Panc1 (cell line): ENCODE data around the gene TMEM238L. TPM values are rescaled to one million over a fixed set of nuclear protein-coding genes. Genes with fewer than 3 reads are reported as not detected.

Source experiments
- ATAC-seq: fragments of 200-7000 bp; cut with Tn5 transposase; 2 replicates; pipeline ENCODE4 v1.9.1; 2020; ENCODE audit warnings: mild to moderate bottlenecking, moderate library complexity
- BruUV-seq: library from RNA; stranded (reverse); fragments of 400-500 nt; replicated peaks from 2 replicates; lab custom pipeline; 2021; lab: Mats Ljungman, UMichigan
- CTCF ChIA-PET: fragments of 300-600 bp; sonication (Branson Sonifier 250); formaldehyde crosslinking; loops from one replicate; lab custom pipeline; 2022; ENCODE audit warnings: antibody characterized with exemption; lab: Charles Lee
- POLR2A ChIA-PET: fragments of 300-600 bp; sonication (Branson Sonifier 250); formaldehyde crosslinking; loops from one replicate; lab custom pipeline; 2022; ENCODE audit warnings: antibody characterized with exemption; lab: Charles Lee
- DNase-seq: peaks from one replicate; pipeline ENCODE4 v3.0.0-alpha.2; 2010; ENCODE audit warnings: low read depth, low spot score
- H3K27ac ChIP-seq: 2 replicates; pipeline ENCODE4 v1.5.1; 2011; ENCODE audit warnings: mild to moderate bottlenecking, low read length, inconsistent platforms
- H3K27me3 ChIP-seq: fragments of 200-500 bp; sonication (Bioruptor generic); 2 replicates; pipeline ENCODE4 v1.6.0; 2014; ENCODE audit warnings: low read length, inconsistent platforms; ENCODE audit not compliant: control insufficient read depth, insufficient read depth
- H3K36me3 ChIP-seq: fragments of 200-500 bp; sonication (Bioruptor generic); 2 replicates; pipeline ENCODE4 v1.5.1; 2014; ENCODE audit warnings: inconsistent platforms, mild to moderate bottlenecking, low read length, moderate library complexity; ENCODE audit not compliant: control insufficient read depth, insufficient read depth
- H3K4me1 ChIP-seq: 2 replicates; pipeline ENCODE4 v1.5.1; 2011; ENCODE audit warnings: inconsistent platforms, mild to moderate bottlenecking, low read length, moderate library complexity; ENCODE audit not compliant: control insufficient read depth, insufficient read depth
- H3K4me3 ChIP-seq, 2 experiments: 2 replicates each; pipeline ENCODE4 v1.5.1; 2011 to 2012; ENCODE audit warnings: low read depth in 2 of 2, low read length in 2 of 2, mild to moderate bottlenecking in 2 of 2, inconsistent platforms in 1 of 2, moderate library complexity in 1 of 2
- H3K9me3 ChIP-seq: fragments of 200-500 bp; sonication (Bioruptor generic); 2 replicates; pipeline ENCODE4 v1.5.1; 2014; ENCODE audit warnings: low read depth, mild to moderate bottlenecking, inconsistent platforms, low read length, moderate library complexity; ENCODE audit not compliant: control insufficient read depth, insufficient read depth
- CTCF ChIP-seq: fragments of 450-650 bp; IDR thresholded peaks from 2 replicates; pipeline ENCODE4 v1.5.1; 2017; ENCODE audit warnings: mild to moderate bottlenecking
- POLR2AphosphoS5 ChIP-seq: IDR thresholded peaks from 2 replicates; pipeline ENCODE4 v1.6.1; 2012; ENCODE audit warnings: mild to moderate bottlenecking, low read depth, low read length, moderate library complexity
- REST ChIP-seq, 2 experiments: IDR thresholded peaks; 2 replicates each; pipeline ENCODE4 v1.6.1; 2011 to 2012; ENCODE audit warnings: low read depth in 2 of 2, control low read depth in 1 of 2, low read length in 1 of 2, mild to moderate bottlenecking in 1 of 2, moderate library complexity in 1 of 2; ENCODE audit not compliant: insufficient read depth in 1 of 2
- SIN3A ChIP-seq: IDR thresholded peaks from 2 replicates; pipeline ENCODE4 v1.6.1; 2012; ENCODE audit warnings: low read depth, mild to moderate bottlenecking, low read length, moderate library complexity, borderline replicate concordance; ENCODE audit not compliant: insufficient read depth
- TCF7L2 ChIP-seq: IDR thresholded peaks from 2 replicates; pipeline ENCODE4 v1.6.1; 2011; ENCODE audit warnings: mild to moderate bottlenecking, low read depth, low read length, inconsistent platforms
- in situ Hi-C: cut with HindIII; loops from 2 replicates; pipeline ENCODE4 v1.10.0; 2016; ENCODE audit warnings: low sequenced_read_pairs, low pct_unique_long_range_greater_than_20kb
- intact Hi-C: fragments of 100-400 bp; cut with micrococcal nuclease; formaldehyde crosslinking; loops from one replicate; pipeline ENCODE4 v1.10.0; 2022; ENCODE audit not compliant: unreplicated experiment
- total RNA-seq: library from RNA; stranded (reverse); gene quantifications from one replicate; pipeline ENCODE4 v1.2.1, GENCODE V29; 2021; ENCODE audit not compliant: unreplicated experiment

Gene TMEM238L
- total RNA-seq, 1 experiment from 2014 or later = not detected

GRCh38 chr17:10777131-10777807, 26.6 kb downstream of the TMEM238L start:
- Histone ChIP-seq H3K27me3 (no peaks in the 10 kb centered on the region), H3K4me1 (no peaks in the 10 kb centered on the region), H3K4me3 (no peak overlapping the region), H3K36me3 (no peaks in the 10 kb centered on the region), H3K27ac (no peak overlapping the region), H3K9me3 (no peaks in the 10 kb centered on the region)
- ATAC-seq (no peak), DNase-seq (no peak)
- TF ChIP-seq REST (IDR thresholded peaks at IDR 0.05; ENCODE audit: insufficient read depth in 1 of 2, low read depth in 2 of 2, low read length in 1 of 2) (no peak), TCF7L2 (no peak), SIN3A (no peak)
- intact Hi-C loops (no loop called here), in situ Hi-C loops (no loop called here)
- BruUV-seq = no TSS peak
- POLR2A ChIA-PET = interaction anchor here (0.6 kb wide), 1 partner anchor 524 kb away, joined by 3 read pairs; no protein-coding TSS in a partner anchor
- CTCF ChIA-PET = no interaction called here

GRCh38 chr17:10776381-10776780, 27.5 kb downstream of the TMEM238L start:
- no peak overlapping the region for H3K4me3 ChIP-seq

More at GRCh38 chr17:10776381-10776780, 27.5 kb downstream of the TMEM238L start:
- Histone ChIP-seq H3K9me3 (no peaks in the 10 kb centered on the region), H3K36me3 (no peaks in the 10 kb centered on the region), H3K27ac (no peak overlapping the region), H3K4me1 (no peaks in the 10 kb centered on the region), H3K27me3 (no peaks in the 10 kb centered on the region)
- intact Hi-C loops = no loop called here
- no peak for TF ChIP-seq REST (IDR thresholded peaks at IDR 0.05; ENCODE audit: insufficient read depth in 1 of 2, low read depth in 2 of 2, low read length in 1 of 2)
- TF ChIP-seq SIN3A = no peak
- no peak for TF ChIP-seq POLR2AphosphoS5
- no peak for TF ChIP-seq CTCF
- POLR2A ChIA-PET = interaction anchor here (0.6 kb wide), 1 partner anchor 523 kb away, joined by 3 read pairs; no protein-coding TSS in a partner anchor
- BruUV-seq = no TSS peak
- in situ Hi-C loops = no loop called here
- CTCF ChIA-PET = no interaction called here
- DNase-seq = no peak
- ATAC-seq = no peak
